Tibial artery (tissue), 4 donors: Measurements from ENCODE around the gene OR2F2.

Experiments
- DNase-seq, 2 donors: peaks; one replicate each; pipeline ENCODE4 v3.0.0-alpha.2; 2019
- H3K27ac ChIP-seq, 2 donors: fragments of 200-600 bp; sonication (generic) in 1 of 2; 1 replicate in 1 of 2; 2 replicates in 1 of 2; pipeline ENCODE4 v1.5.1; 2018 to 2019; ENCODE audit warnings: mild to moderate bottlenecking in 1 of 2
- H3K27me3 ChIP-seq, 2 donors: fragments of 200-600 bp; sonication (generic) in 1 of 2; one replicate each; pipeline versions ENCODE4 v1.5.1 to v1.6.0; 2016 to 2019
- H3K36me3 ChIP-seq, 3 donors: fragments of 200-600 bp; sonication (generic) in 2 of 3; one replicate each; pipeline ENCODE4 v1.5.1; 2016 to 2019; ENCODE audit warnings: mild to moderate bottlenecking in 2 of 3
- H3K4me1 ChIP-seq, 4 donors: fragments of 200-600 bp; sonication (generic) in 2 of 4; 1 replicate in 3 of 4; 2 replicates in 1 of 4; pipeline ENCODE4 v1.5.1; 2016 to 2019
- H3K4me3 ChIP-seq, 2 donors: fragments of 200-600 bp; sonication (generic) in 1 of 2; 1 replicate in 1 of 2; 2 replicates in 1 of 2; pipeline ENCODE4 v1.5.1; 2018 to 2019; ENCODE audit warnings: mild to moderate bottlenecking in 2 of 2
- H3K9me3 ChIP-seq, 3 donors: fragments of 200-600 bp; sonication (generic) in 1 of 3; one replicate each; pipeline ENCODE4 v1.5.1; 2016 to 2019
- intact Hi-C: fragments of 100-400 bp; cut with DNase I; formaldehyde crosslinking; loops from one replicate; pipeline ENCODE4 v1.15.0; 2023; ENCODE audit warnings: low total_unique reads
- TF ChIP-seq, protein P1 (sequence below), 2 experiments: fragments of 200-600 bp in 1 of 2; fragments of 450-650 bp in 1 of 2; IDR thresholded peaks; one replicate each; pipeline ENCODE4 v1.5.1; 2017 to 2019; ENCODE audit warnings: antibody characterized with exemption in 2 of 2, mild to moderate bottlenecking in 1 of 2, moderate library complexity in 1 of 2

The OR2F2 gene

DNA sequence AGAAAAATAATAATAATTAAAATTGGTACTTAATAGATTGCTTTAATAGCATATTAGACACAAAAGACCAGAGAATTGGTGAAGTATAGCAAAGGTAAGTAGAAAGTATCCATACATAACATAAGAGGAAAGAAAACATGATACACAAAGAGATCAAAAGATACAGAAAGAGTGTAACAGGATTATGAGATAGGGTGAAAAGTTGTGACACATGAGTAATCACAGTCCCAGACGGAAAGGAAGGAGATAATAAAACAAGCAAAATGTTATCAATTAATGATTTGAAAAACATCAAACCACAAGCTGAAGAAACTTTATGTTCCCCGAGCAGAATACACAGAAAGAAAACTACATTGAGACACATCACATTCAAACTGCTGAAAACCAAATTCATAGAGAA is 43.6 kb upstream of the OR2F2 start:
- H3K4me1 ChIP-seq = peaks cover 0 to 5% (median 0%) of the 10 kb centered on the region in 4 donors
- H3K4me3 ChIP-seq = no peak overlapping the region
- H3K27me3 ChIP-seq = no peaks in the 10 kb centered on the region
- TF ChIP-seq, protein P1, sequence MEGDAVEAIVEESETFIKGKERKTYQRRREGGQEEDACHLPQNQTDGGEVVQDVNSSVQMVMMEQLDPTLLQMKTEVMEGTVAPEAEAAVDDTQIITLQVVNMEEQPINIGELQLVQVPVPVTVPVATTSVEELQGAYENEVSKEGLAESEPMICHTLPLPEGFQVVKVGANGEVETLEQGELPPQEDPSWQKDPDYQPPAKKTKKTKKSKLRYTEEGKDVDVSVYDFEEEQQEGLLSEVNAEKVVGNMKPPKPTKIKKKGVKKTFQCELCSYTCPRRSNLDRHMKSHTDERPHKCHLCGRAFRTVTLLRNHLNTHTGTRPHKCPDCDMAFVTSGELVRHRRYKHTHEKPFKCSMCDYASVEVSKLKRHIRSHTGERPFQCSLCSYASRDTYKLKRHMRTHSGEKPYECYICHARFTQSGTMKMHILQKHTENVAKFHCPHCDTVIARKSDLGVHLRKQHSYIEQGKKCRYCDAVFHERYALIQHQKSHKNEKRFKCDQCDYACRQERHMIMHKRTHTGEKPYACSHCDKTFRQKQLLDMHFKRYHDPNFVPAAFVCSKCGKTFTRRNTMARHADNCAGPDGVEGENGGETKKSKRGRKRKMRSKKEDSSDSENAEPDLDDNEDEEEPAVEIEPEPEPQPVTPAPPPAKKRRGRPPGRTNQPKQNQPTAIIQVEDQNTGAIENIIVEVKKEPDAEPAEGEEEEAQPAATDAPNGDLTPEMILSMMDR (IDR thresholded peaks at IDR 0.05) = no peak
- H3K27ac ChIP-seq = no peak overlapping the region
- intact Hi-C loops = no loop called here
- DNase-seq = no peak
- peaks cover 0 to 24% (median 0%) of the 10 kb centered on the region in 3 donors for H3K9me3 ChIP-seq
- peaks cover 0 to 10% (median 0%) of the 10 kb centered on the region in 3 donors for H3K36me3 ChIP-seq

DNA sequence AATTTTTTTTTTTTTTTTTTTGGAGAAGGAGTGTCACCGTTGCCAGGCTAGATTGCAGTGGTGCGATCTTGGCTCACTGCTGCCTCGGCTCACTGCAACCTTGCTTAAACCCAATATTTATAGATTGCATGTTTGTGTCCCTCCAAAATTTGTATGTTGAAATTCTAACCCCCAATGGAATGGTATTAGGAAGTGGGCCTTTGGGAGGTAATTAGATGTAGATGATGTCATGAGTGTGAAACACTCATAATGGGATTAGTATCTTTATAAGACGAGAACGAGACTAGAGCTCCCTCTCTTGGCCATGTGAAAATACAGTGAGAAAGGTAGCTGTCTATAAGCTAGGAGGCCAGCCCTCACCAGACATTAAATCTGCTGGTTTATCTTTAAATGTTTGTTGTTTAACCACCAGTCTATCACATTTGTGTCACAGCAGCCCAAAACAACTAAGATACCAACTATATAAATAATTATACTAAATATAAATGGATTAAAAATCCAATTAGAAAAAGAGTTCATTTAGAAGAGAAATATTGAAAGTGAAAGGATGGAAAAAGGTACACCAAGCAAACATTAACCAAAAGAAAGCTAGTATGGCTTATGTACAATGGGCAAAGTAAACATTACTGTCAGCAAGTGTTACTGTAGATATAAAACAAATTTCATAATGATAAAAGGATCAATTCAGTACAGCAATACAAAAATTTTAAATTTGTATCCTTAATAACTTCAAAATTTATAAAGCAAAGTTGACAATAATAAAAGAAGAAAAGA is 42.3 kb upstream of the OR2F2 start:
- Histone ChIP-seq H3K4me3 (no peak overlapping the region), H3K9me3 (peaks cover 0 to 24% (median 0%) of the 10 kb centered on the region in 3 donors), H3K27ac (no peak overlapping the region), H3K4me1 (peaks cover 0 to 4% (median 0%) of the 10 kb centered on the region in 4 donors), H3K27me3 (no peaks in the 10 kb centered on the region), H3K36me3 (peaks cover 0 to 10% (median 0%) of the 10 kb centered on the region in 3 donors)
- no peak for DNase-seq
- intact Hi-C loops = no loop called here
- TF ChIP-seq, protein P1 (IDR thresholded peaks at IDR 0.05) = no peak

DNA sequence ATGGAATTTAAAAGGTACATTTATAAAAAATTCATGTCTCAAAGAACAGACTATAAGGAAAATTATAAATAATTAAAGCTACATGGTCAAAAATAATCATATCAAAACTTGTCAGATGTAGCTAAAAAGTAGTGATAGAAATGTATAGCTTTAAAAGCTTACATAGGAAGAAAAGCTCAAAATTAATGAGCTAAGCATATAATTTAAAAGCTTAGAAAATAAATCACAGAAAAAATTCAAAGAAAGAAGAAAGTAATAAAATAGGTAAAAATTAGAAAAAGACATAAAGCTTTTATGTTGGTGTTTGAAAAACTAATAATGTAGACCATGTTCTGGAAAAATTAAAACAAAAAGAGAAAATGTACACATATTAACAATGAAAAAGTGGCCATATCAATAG is 38.4 kb upstream of the OR2F2 start:
- DNase-seq = no peak
- no peak overlapping the region for H3K4me3 ChIP-seq
- no peak overlapping the region for H3K27ac ChIP-seq
- intact Hi-C loops = no loop called here
- peaks cover 0 to 11% (median 0%) of the 10 kb centered on the region in 3 donors for H3K9me3 ChIP-seq
- no peaks in the 10 kb centered on the region for H3K27me3 ChIP-seq
- peaks cover 0 to 24% (median 9%) of the 10 kb centered on the region in 4 donors for H3K4me1 ChIP-seq
- TF ChIP-seq, protein P1 (IDR thresholded peaks at IDR 0.05) = no peak
- no peaks in the 10 kb centered on the region for H3K36me3 ChIP-seq

DNA sequence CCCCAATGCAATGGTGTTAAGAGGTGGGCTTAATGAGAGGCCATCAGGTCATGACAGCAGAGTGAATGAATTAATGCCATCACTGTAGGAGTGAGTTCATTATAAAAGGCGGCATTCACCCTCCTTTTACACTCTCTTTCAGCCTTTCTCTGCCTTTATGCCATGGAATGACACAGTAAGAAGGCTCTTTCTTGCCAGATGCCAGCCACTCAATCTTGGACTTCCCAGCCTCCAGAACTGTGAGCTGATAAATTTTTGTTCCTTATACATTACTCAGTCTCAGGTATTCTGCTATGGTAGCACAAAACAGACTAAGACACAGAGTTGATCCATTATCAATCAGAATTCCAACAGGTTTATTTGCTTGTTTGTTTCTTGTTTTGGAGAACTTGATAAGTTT is 36.2 kb upstream of the OR2F2 start:
- Histone ChIP-seq H3K36me3 (no peaks in the 10 kb centered on the region), H3K27ac (peak overlapping the region in 1 of 2 donors; percentile 88), H3K4me1 (peaks cover 0 to 29% (median 9%) of the 10 kb centered on the region in 4 donors)

DNA sequence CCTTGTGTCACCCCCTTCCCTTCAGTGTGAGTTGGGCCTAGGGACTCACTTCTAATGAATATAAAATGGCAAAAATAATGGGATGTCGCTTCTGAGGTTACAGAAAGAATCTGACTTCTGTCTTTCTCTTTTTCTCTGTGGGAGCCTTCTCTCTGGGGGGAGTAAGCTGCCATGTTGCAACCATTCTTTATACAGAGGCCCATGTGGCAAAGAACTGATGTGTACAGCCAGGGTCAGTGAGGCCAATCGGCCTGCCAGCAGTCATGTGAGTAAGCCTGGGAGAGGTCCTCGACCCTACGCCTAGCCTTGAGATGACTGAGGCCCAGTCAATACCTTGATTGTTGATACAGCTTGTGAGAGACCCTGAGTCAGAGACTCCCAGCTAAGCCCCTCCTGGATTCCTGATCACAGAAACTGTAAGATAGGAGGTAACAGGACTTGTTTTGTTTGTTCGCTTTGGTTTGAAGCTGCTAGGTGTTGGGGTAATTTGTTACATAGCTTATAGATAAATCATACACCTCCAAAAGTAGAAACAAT is 34.7 kb upstream of the OR2F2 start:
- Histone ChIP-seq H3K9me3 (no peaks in the 10 kb centered on the region), H3K36me3 (no peaks in the 10 kb centered on the region), H3K27ac (peak overlapping the region; percentile 88 to 96), H3K4me3 (peak overlapping the region; percentile 67 to 79), H3K27me3 (no peaks in the 10 kb centered on the region), H3K4me1 (peaks cover 0 to 34% (median 14%) of the 10 kb centered on the region in 4 donors)
- intact Hi-C loops = no loop called here
- DNase-seq = no peak
- TF ChIP-seq, protein P1 (IDR thresholded peaks at IDR 0.05) = no peak

More for the DNA sequence above, 36.2 kb upstream of the OR2F2 start:
- intact Hi-C loops = no loop called here
- TF ChIP-seq, protein P1 (IDR thresholded peaks at IDR 0.05) = no peak
- no peaks in the 10 kb centered on the region for H3K9me3 ChIP-seq
- no peaks in the 10 kb centered on the region for H3K27me3 ChIP-seq
- no peak overlapping the region for H3K4me3 ChIP-seq
- DNase-seq = no peak
